OCI-LY1 (cell line): ENCODE results near the gene P2RX4.

Experiments
- H2AFZ ChIP-seq: fragments of 200-600 bp; sonication (generic), shearing (Covaris generic); 2 replicates; pipeline ENCODE4 v1.6.0; 2014; ENCODE audit warnings: antibody characterized with exemption, mild to moderate bottlenecking, low read length
- H3F3A ChIP-seq: fragments of 200-600 bp; sonication (generic), shearing (Covaris generic); 2 replicates; pipeline ENCODE4 v1.6.0; 2014; ENCODE audit warnings: mild to moderate bottlenecking, antibody characterized with exemption, low read length, moderate library complexity; ENCODE audit not compliant: insufficient read depth
- H3K27ac ChIP-seq: fragments of 200-600 bp; sonication (generic); 2 replicates; pipeline ENCODE4 v1.5.1; 2014; ENCODE audit warnings: low read length, mixed run types, mild to moderate bottlenecking, low read depth; ENCODE audit not compliant: poor library complexity, severe bottlenecking
- H3K27me3 ChIP-seq: fragments of 200-600 bp; sonication (generic); 2 replicates; pipeline ENCODE4 v1.6.0; 2014; ENCODE audit warnings: antibody characterized with exemption, mild to moderate bottlenecking, low read length, moderate library complexity; ENCODE audit not compliant: insufficient read depth
- H3K36me3 ChIP-seq: fragments of 200-600 bp; sonication (generic); 2 replicates; pipeline ENCODE4 v1.6.1; 2014; ENCODE audit warnings: mild to moderate bottlenecking, antibody characterized with exemption, low read length, moderate library complexity, mixed read lengths; ENCODE audit not compliant: insufficient read depth
- H3K4me1 ChIP-seq: fragments of 200-600 bp; sonication (generic); 2 replicates; pipeline ENCODE4 v1.5.1; 2014; ENCODE audit warnings: mild to moderate bottlenecking, low read length, moderate library complexity; ENCODE audit not compliant: insufficient read depth, severe bottlenecking
- H3K4me2 ChIP-seq: fragments of 200-600 bp; sonication (generic), shearing (Covaris generic); 2 replicates; pipeline ENCODE4 v1.6.1; 2014; ENCODE audit warnings: low read length
- H3K4me3 ChIP-seq: fragments of 200-600 bp; sonication (generic); 2 replicates; pipeline ENCODE4 v1.5.1; 2014; ENCODE audit warnings: low read length, low read depth, mild to moderate bottlenecking, mixed read lengths; ENCODE audit not compliant: poor library complexity, severe bottlenecking
- H3K79me2 ChIP-seq: fragments of 200-600 bp; shearing (Covaris generic); 2 replicates; pipeline ENCODE4 v1.6.1; 2016; ENCODE audit warnings: mixed run types, low read length, mixed read lengths; ENCODE audit not compliant: insufficient read depth
- H3K9ac ChIP-seq: fragments of 200-600 bp; sonication (generic), shearing (Covaris generic); 2 replicates; pipeline ENCODE4 v1.6.1; 2014; ENCODE audit warnings: mild to moderate bottlenecking, low read length, mixed read lengths
- H3K9me2 ChIP-seq: fragments of 200-600 bp; sonication (generic), shearing (Covaris generic); 2 replicates; pipeline ENCODE4 v1.6.1; 2014; ENCODE audit warnings: low read depth, mild to moderate bottlenecking, low read length, mixed read lengths
- H3K9me3 ChIP-seq: fragments of 200-600 bp; shearing (Covaris generic); 2 replicates; pipeline ENCODE4 v1.6.1; 2014; ENCODE audit warnings: low read length, mixed read lengths
- H4K20me1 ChIP-seq: fragments of 200-600 bp; sonication (generic), shearing (Covaris generic); 2 replicates; pipeline ENCODE4 v1.6.0; 2016; ENCODE audit warnings: mild to moderate bottlenecking, low read length; ENCODE audit not compliant: insufficient read depth
- EZH2 ChIP-seq: fragments of 200-600 bp; sonication (generic), shearing (Covaris generic); IDR thresholded peaks from 2 replicates; pipeline ENCODE4 v1.8.0; 2017; ENCODE audit warnings: borderline replicate concordance, mixed run types, mild to moderate bottlenecking, antibody characterized with exemption, low read length, moderate library complexity, mixed read lengths
- TF ChIP-seq, protein P1 (sequence below): fragments of 200-600 bp; sonication (generic), shearing (Covaris generic); IDR thresholded peaks from 2 replicates; pipeline ENCODE4 v1.5.1; 2017; ENCODE audit warnings: mild to moderate bottlenecking, antibody characterized with exemption, low read length, moderate library complexity, mixed read lengths

Gene P2RX4

DNA sequence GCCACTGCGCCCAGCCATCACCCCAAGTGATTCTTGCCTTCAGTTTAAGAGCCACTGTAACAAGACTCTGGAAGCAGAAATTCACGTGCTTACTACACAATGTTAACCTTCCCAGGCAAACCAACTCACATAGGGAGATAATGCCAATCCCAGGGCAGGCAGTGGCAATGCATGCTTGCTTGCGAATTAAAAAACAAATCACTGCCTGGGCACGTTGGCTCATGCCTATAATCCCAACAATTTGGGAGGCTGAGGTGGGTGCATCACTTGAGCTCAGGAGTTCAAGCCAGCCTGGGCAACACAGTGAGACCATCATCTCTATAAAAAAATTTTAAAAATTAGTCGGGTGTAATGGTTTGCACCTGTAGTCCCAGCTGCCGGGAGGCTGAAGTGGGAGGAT is 37.8 kb upstream of the P2RX4 start:
- H3K9me3 ChIP-seq = no peaks in the 10 kb centered on the region
- H3K79me2 ChIP-seq = no peaks in the 10 kb centered on the region
- TF ChIP-seq, protein P1, sequence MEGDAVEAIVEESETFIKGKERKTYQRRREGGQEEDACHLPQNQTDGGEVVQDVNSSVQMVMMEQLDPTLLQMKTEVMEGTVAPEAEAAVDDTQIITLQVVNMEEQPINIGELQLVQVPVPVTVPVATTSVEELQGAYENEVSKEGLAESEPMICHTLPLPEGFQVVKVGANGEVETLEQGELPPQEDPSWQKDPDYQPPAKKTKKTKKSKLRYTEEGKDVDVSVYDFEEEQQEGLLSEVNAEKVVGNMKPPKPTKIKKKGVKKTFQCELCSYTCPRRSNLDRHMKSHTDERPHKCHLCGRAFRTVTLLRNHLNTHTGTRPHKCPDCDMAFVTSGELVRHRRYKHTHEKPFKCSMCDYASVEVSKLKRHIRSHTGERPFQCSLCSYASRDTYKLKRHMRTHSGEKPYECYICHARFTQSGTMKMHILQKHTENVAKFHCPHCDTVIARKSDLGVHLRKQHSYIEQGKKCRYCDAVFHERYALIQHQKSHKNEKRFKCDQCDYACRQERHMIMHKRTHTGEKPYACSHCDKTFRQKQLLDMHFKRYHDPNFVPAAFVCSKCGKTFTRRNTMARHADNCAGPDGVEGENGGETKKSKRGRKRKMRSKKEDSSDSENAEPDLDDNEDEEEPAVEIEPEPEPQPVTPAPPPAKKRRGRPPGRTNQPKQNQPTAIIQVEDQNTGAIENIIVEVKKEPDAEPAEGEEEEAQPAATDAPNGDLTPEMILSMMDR = no peak
- no peak for TF ChIP-seq EZH2

DNA sequence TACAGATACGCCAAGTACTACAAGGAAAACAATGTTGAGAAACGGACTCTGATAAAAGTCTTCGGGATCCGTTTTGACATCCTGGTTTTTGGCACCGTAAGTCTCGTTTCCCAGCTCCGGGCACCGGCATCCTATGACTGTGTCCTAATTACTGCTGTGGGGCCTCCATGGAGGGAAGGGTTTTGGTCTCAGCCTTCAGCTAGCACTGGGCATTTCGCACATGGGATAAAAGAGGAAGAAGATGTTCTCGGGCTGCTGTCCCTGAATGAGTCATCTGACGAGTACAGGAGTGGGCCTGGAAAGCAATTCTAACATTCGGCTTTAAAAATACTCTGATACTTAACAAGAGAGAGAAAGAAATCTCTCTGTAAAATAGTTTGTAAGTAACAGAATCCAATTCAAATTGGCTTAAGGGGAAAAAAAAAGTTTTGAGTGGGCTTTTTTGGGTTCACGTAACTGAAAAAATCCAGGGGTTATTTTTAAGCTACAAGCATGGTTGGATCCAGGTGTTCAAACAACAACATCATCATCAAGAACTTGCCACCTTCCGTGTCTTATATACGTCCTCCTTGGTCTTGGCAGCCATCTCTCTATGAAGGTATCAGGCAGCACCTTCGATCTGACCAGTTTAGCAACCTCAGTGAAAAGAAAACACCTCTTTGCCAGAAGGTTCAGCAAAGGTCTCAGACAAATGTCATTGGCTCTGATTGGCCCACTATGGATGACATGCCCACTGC is 34.4 kb upstream of the P2RX4 start:
- Histone ChIP-seq H3K79me2 (no peaks in the 10 kb centered on the region), H3K9me3 (no peaks in the 10 kb centered on the region), H3K36me3 (no peaks in the 10 kb centered on the region), H3F3A (no peaks in the 10 kb centered on the region), H3K9me2 (no peaks in the 10 kb centered on the region), H3K4me1 (peaks cover 14% of the 10 kb centered on the region), H3K27ac (no peak overlapping the region), H3K4me3 (no peak overlapping the region), H3K4me2 (peak overlapping the region; percentile 15; the same call in 1 of the 2 replicates), H3K9ac (no peak overlapping the region), H4K20me1 (no peaks in the 10 kb centered on the region), H2AFZ (no peak overlapping the region), H3K27me3 (no peaks in the 10 kb centered on the region)
- TF ChIP-seq EZH2 = no peak
- TF ChIP-seq, protein P1 = no peak

More for the DNA sequence above, 37.8 kb upstream of the P2RX4 start:
- no peaks in the 10 kb centered on the region for H3K27me3 ChIP-seq
- H3K4me2 ChIP-seq = no peak overlapping the region
- peaks cover 14% of the 10 kb centered on the region for H3K4me1 ChIP-seq
- H3K27ac ChIP-seq = no peak overlapping the region
- H2AFZ ChIP-seq = no peak overlapping the region
- H3K36me3 ChIP-seq = no peaks in the 10 kb centered on the region
- no peak overlapping the region for H3K9ac ChIP-seq
- H3F3A ChIP-seq = no peaks in the 10 kb centered on the region
- no peaks in the 10 kb centered on the region for H4K20me1 ChIP-seq
- no peaks in the 10 kb centered on the region for H3K9me2 ChIP-seq
- no peak overlapping the region for H3K4me3 ChIP-seq

DNA sequence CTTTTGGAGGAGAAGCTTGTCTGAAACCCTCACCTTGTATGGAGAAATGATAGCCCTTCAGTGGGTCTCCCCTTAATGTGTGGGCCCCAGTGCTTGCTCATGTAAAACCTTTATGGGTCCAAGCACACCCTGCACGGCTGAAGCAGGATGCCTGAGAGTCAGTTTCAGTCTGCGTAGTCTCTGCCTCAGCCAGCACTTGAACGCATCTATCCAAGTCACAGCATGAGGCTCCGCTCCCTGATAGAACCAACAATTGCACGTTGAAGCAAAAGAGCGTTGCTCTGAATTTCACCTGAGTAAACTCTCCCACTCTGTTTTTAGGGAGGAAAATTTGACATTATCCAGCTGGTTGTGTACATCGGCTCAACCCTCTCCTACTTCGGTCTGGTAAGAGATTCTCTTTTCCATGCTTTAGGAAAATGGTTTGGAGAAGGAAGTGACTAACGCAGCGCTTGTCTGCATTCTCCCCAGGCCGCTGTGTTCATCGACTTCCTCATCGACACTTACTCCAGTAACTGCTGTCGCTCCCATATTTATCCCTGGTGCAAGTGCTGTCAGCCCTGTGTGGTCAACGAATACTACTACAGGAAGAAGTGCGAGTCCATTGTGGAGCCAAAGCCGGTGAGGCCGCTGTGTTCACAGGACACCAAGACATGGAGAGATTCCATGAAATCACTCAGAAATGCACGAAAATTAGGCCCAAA is 33.0 kb upstream of the P2RX4 start:
- H3K9me2 ChIP-seq = no peaks in the 10 kb centered on the region
- no peak overlapping the region for H3K27ac ChIP-seq
- H2AFZ ChIP-seq = no peak overlapping the region
- no peak overlapping the region for H3K9ac ChIP-seq
- H3K79me2 ChIP-seq = no peaks in the 10 kb centered on the region
- H3K4me1 ChIP-seq = peaks cover 14% of the 10 kb centered on the region
- H3K4me3 ChIP-seq = no peak overlapping the region
- no peaks in the 10 kb centered on the region for H3K27me3 ChIP-seq
- no peak for TF ChIP-seq EZH2
- TF ChIP-seq, protein P1 = no peak
- no peaks in the 10 kb centered on the region for H3K9me3 ChIP-seq
- no peaks in the 10 kb centered on the region for H3K36me3 ChIP-seq
- no peaks in the 10 kb centered on the region for H3F3A ChIP-seq
- no peak overlapping the region for H3K4me2 ChIP-seq
- H4K20me1 ChIP-seq = no peaks in the 10 kb centered on the region
